ENCODE measurements around the gene CACNA2D4. TPM values are rescaled to one million over a fixed set of nuclear protein-coding genes. Genes with fewer than 3 reads are reported as not detected.

Gene CACNA2D4
- total RNA-seq, 1 experiment from 2014 or later: 1.7 TPM

- no peak for TF ChIP-seq CTCF (IDR thresholded peaks at IDR 0.05 in 2 of 3, conservative IDR thresholded peaks at IDR 0.05 in 1 of 3; ENCODE audit: borderline replicate concordance in 1 of 3, insufficient read depth in 1 of 3, low read depth in 2 of 3, low read length in 2 of 3)
- TF ChIP-seq SIN3A (IDR thresholded peaks at IDR 0.05; ENCODE audit: low read depth): no peak
- no peak for TF ChIP-seq MAX (IDR thresholded peaks at IDR 0.05)
These were observed 77.4 kb downstream of the CACNA2D4 start (continued) for GRCh38 chr12:1840981-1841425.

DNA sequence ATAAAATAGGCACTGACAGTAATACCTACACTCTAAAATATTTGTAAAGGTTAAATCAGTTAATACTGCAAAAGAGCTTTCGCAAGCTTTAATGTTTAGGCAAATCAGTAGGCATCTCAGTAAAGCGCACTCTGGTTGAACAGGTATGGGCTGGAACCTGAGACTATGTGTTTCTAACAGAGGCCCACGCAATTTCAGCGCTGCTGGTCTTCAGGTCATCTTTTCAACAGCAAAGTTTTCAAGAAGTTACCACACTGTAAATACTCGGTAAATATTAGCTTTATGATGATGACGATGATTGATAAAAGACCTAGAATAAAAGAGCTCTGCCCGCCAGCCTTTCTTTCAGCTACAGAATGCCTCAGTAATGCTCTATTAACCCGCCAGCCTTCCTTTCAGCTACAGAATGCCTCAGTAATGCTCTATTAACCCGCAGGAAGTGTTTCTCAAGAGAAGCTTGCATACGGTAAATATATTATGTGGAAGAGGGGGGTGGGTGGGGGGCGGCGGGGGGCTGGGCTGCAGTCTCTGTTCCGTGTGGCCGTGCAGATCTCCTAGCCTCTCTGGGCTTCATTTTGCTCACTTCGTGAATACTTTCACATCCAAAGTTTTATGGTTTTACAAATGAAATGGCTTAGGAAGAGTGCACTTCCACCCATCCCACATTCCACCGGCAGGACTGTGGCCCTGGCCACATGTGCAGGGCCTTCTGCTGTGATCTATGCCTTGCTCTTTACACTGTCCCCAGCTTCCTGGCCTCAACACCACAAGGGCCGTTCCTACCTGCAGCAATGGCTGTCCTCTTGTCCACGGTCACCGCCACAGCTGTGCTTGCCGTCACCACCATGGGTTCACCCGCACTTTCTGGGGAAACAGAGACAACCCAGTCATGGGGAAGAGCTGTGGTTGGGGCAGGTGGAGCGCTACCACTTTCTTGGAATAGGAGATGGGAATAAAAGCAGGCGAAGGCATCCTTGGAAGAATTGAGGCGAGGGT is 78.2 kb downstream of the CACNA2D4 start:
- H3K4me1 ChIP-seq (ENCODE audit: control insufficient read depth in 1 of 2, insufficient read depth in 2 of 2, low read length in 2 of 2): no peaks in the 10 kb centered on the region
- H3K9me3 ChIP-seq (ENCODE audit: control insufficient read depth in 1 of 2, insufficient read depth in 1 of 2, low read depth in 1 of 2, low read length in 2 of 2): no peaks in the 10 kb centered on the region
- H4K20me1 ChIP-seq (ENCODE audit: insufficient read depth): no peaks in the 10 kb centered on the region
- RAD21 ChIA-PET (ENCODE audit: low non-redundant PET in 1 of 2, low total read pairs in 2 of 2, uncharacterized antibody in 2 of 2, unreplicated experiment in 2 of 2): no interaction called here
- BruUV-seq (replicated peaks): no TSS peak
- H3K27me3 ChIP-seq (ENCODE audit: insufficient read depth, low read length): no peaks in the 10 kb centered on the region
- H2AFZ ChIP-seq (ENCODE audit: low read depth, low read length, poor library complexity, severe bottlenecking): no peak overlapping the region
- H3K79me2 ChIP-seq (ENCODE audit: insufficient read depth, low read length): no peaks in the 10 kb centered on the region
- H3K4me3 ChIP-seq (replicated peaks in 1 of 2; ENCODE audit: low read depth in 1 of 2, low read length in 2 of 2): no peak overlapping the region
- no peak overlapping the region for H3K4me2 ChIP-seq (ENCODE audit: low read length)
- TF ChIP-seq EGR1 (IDR thresholded peaks at IDR 0.05; ENCODE audit: low read depth) (no peak), ELF1 (IDR thresholded peaks at IDR 0.05; ENCODE audit: borderline replicate concordance, low read depth) (no peak), ZBTB33 (IDR thresholded peaks at IDR 0.05; ENCODE audit: extremely low read depth, insufficient replicate concordance, low read length) (no peak)
- H3K9ac ChIP-seq (ENCODE audit: low read length): no peak overlapping the region
- POLR2A ChIA-PET: no interaction called here
- CTCF ChIA-PET: interaction anchor here (0.6 kb wide), 1 partner anchor 555 kb away, joined by 3 read pairs; no protein-coding TSS in a partner anchor
- no peaks in the 10 kb centered on the region for H3K9me2 ChIP-seq (ENCODE audit: insufficient read depth)
- no peak overlapping the region for H3K27ac ChIP-seq (ENCODE audit: low read depth, low read length)
- intact Hi-C loops (cut with micrococcal nuclease): no loop called here
- no peak for DNase-seq (ENCODE audit: low read depth, low spot score)
- H3K36me3 ChIP-seq (ENCODE audit: control insufficient read depth in 1 of 2, insufficient read depth in 2 of 2, low read length in 2 of 2): no peaks in the 10 kb centered on the region
- no peak for ATAC-seq
